GM19238 (cell line): ENCODE data around the gene BABAM1.
A peak's percentile ranks its signal among the peaks of the same experiment; 100 is the strongest.

Source experiments
- DNase-seq: peaks from one replicate; pipeline ENCODE4 v3.0.0; 2011; ENCODE audit warnings: low spot score; ENCODE audit not compliant: insufficient read length

The BABAM1 gene

DNA sequence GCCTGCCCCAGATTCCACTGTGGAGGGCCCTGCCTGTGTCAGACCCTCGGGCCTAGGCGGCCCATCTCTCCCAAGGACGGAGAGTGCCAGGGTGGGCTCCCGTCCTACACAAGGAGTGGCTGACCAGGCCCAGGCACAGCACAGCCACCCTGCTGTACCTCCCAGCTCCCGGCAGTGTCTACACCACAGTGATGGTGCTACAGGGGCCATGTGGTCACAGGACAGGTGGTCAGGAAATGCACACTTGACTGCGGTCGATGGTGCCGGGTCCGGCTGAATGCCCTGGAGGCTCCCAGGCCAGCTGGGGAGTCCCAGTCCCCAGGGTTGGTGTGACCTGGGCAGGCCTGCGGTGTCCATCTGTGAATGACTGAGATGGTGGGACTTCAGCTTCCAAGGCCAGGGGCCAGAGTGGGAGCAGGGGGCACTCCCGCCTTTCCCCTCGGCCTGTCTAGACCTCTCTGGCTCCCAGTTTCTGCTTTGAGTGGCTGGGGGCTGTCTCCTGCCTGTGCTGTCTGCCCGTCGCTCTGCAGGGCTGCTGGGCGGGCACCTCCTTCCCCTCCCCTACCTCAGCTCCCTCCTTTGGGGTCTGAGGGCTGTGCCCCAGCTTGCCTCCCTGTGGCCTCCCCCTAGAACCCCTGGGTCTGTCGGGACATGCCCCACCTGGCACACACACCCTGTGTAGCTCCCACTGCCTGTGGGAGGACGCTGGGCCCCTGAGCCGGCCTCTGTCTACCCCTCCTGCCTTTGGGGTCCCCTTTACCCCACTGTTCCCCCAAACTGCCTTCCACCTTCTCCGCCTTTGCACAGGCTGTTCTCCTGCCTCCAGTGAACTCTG, 54.6 kb downstream of the BABAM1 start:
- DNase-seq, result no peak

DNA sequence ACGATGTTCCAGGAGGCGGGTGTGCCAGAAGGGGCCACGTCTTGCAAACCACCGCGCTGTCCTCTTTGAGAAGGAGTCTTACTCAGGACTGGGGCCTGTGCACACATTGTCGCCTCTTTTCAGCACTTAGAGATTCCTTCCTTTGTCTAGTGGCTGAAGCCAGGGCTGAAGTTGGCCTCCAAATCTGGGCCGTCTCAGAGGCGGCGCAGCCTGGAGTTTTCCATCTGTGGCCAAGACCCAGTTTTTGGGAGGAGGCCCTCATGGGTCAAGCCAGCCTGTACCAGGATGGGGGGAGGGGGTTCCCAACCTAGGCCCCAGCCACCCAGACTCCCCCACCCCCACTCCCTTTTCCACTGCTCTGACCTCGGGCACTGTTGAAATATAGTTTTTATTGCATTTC, 55.6 kb downstream of the BABAM1 start:
- DNase-seq, result no peak

DNA sequence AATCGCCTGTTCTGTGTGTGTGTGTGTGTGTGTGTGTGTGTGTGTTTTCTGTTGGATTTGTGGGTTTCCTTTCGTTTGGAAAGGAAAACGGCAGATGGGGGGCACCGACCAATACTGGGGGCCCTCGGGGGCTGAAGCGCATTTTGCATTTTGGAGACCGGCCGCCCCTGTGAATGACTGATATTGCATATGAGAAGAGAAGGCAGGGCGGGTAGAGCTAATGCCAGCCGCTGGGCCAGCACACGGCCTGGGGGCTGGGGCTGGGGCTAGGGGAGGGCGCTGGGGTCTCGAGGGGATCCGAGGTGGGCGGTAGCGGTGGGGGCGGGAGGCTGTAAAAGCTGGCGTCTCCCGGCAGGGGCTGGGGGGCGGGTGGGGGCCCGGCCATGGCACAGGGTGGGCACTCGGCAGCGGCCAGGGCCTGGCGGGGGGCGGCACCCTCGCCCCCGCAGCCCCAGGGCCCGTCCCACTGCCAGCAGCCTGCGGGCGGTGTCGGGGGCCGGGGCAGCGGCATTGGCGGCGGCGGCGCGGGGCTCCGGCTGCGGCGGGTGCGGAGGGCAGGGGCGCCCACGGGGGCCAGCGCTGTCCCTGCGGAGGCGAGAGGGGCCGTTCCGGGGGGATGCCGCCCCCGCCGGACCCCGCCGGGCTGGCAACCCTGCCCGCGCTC, 56.2 kb downstream of the BABAM1 start:
- DNase-seq, result no peak

DNA sequence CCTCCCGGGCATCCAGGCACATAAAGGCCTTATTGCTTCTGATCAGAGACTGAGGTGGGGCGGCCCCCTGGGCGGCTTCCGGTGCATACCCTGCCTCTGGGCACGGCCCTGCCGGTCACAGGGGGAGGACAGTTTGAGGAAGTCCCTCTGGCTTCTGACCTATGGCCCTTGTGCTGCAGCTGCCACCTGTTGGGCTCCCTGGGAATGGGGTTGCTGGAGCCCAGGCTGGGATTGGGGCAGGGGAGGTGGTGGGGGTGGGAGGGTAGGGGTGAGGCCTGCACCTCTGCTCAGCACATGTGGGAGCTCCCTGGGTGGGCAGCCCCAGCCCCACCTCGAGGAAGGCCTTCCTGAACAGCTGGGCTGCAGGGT, 56.7 kb downstream of the BABAM1 start:
- DNase-seq, result no peak

DNA sequence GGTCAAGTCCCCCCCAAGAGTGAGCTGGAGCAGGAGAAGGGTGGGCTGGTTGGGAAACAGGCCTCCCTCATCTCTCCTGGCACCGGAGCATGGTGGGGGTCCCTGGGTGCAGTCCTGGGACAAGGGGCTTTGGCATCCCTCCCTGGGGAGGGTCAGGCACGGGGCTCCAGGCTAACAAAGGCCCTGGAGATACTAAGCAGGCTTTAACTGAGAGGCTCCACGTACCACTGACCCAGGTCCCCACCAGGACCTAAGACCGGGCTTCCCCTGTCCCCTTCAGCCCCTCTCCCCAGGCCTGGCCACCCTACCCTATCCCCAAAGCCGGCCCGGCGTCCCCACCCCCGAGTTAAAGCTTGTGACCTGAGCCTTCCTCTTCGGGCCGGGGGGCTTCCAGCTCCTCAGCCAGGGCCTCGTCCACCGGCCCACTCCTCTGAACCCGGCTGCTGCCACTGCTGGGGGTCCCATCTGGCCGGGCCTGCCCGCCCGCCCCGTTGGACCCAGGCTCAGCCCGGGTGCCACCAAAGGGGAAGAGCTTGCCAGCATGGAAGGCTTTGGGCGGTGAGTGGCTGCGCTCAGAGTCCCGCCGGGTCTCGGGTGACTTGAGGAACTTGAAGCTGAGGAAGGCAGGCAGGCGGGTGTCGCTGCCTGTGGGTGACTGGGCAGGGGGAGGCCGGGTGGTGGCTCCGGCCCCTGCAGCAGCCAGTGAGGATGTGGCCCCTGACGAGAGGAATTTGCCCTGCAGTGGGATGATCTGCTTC, 57.3 kb downstream of the BABAM1 start:
- DNase-seq, result no peak

DNA sequence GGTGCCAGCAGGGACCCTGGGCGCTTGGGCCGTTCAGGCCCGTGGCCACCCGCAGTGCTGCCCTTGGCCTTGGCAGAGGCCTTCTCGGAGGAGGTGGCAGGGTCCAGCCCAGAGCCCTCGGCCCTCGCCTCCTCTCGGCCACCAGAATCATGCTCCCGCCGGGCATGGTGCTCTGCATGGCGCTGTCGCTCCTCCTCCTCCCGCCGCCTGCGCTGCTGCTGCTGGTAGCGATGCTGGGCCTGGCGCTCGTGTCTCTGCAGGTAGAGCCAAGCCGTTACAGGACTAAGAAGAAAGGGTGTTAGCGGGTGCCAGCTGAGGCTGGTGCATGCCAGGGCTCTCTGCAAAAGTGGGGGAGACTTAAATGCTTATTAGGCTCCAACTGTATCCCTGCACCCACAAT, 57.9 kb downstream of the BABAM1 start:
- DNase-seq, result no peak

DNA sequence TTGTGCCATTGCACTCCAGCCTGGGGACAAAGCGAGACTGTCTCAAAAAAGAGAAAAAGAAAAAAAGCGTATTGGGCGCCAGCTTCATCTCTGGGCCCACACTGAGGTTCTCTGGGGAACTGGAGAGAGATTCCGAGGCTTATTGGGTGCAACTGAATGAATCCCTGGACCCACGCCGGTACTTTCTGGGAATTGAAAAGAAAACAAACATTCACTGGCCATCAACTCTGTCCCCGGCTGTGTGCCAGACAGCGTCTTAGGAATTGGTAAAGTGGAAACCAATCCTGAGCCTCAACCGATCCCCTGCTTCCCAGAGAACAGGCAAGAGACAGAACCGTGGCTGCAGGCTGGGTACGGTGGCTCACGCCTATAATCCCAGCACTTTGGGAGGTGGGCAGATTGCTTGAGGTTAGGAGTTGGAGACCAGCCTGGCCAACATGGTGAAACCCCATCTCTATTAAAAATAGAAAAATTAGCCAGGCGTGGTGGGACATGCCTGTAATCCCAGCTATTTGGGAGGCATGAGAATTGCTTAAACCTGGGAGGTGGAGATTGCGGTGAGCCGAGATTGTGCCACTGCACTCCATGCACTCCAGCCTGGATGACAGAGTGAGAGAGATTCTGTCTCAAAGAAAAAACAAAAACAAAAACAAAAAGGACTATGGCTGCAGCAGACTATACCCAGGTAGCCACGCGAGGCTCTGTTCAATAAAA, 58.8 kb downstream of the BABAM1 start:
- no peak for DNase-seq

DNA sequence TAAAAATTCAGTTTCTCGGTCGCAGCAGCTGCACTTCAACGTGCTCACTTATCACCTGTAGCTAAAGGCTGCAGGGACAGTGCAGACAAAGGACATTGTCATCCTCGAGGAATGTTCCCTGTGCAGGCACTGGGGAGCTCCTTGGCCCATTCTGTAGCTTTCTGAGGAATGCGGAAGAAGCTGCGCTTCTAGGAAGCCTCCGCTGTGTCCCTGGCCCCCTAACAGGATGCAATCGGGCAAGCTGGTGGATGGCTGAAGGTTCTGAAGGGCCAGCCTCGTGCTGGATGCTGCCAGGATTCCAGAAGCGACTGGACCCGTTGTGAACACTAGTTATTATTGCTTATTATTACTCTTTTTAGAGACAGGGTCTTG, 59.3 kb downstream of the BABAM1 start:
- no peak for DNase-seq

DNA sequence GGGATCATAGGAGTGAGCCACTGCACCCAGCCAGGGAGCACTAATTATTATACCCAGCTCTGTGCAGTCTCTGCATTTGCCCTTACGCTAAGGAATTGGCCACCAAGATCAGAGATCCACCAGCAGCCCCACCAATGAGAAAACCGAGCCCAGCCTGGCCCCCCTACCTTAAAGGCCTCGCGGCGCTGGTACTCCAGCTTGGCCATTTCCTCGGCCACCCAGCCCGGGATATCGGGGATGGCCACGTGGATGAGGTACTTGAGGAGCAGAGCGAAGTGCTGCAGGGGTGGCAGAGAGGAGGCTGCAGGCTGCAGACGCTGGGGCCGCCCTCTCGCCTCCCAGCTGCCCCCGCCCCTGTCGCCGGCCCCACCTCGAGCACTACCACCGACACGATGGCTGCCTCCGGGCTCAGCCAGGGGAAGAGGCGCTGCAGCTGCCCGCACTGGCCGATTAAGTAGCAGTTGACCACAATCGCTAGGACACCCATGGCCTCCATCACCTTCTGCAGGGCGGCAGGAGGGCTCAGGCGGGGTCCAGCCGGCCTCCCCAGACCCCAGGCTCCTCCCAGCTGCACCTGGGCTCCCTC, 59.9 kb downstream of the BABAM1 start:
- no peak for DNase-seq

DNA sequence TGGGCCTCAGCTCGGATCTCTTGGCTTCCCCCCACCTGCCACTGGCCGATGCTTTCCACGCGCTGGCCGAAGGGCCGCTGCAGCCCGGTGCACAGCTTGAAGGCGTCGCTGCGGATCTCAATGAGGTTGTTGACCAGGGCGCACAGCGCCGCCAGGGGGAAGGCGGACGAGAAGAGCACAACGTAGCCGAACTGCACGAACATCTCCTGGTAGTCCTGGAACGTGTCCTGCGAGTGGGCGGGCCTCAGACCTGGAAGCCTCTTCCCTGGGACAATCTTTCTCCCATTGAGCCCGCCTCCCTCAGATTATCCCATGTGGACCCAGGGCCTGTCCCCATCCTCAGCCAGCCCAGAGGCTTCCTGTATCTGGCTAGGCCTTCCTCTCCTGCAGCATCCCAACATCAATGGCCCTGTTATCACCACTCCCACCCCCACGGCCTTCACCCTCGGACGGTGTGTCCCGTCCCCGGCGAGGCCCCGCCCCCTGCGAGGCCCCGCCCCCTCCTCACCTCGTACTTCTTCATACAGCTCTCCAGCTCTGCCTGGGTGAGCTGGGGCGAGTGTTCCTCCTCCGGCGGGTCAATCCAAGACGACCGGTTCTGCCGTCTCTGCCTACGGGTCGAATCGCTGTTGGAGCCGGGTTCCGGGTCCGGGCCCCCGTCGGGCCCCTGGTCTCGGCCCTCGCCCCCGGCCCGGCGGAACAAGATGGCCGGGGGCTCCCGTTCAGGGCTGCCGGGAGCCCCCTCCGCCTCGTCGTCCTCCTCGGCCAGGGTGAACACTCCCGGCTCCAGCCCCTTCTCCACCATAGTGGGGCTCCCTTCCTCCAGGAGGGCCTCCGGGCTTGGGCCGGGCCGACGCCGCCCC, 60.6 kb downstream of the BABAM1 start:
- DNase-seq, result peak; percentile 86
